LNCAP (cell line): Measurements from ENCODE around the gene SDK1.
A peak's percentile ranks its signal among the peaks of the same experiment; 100 is the strongest.

ENCODE experiments used
- CTCF ChIP-seq: fragments of 450-650 bp; IDR thresholded peaks from 2 replicates; pipeline ENCODE4 v1.5.1; 2017; ENCODE audit warnings: mild to moderate bottlenecking

SDK1 gene

GRCh38 chr7:3540456-3541220 is 239.6 kb downstream of the SDK1 start:
- no peak for TF ChIP-seq CTCF

GRCh38 chr7:3544202-3544601 is 243.2 kb downstream of the SDK1 start:
- peak; percentile 21; the same call in 1 of the 2 replicates for TF ChIP-seq CTCF

- TF ChIP-seq CTCF, result no peak
These were observed 247.8 kb downstream of the SDK1 start for GRCh38 chr7:3548815-3549214.

- TF ChIP-seq CTCF, result no peak
These were observed 248.5 kb downstream of the SDK1 start for GRCh38 chr7:3549601-3550000.

- no peak for TF ChIP-seq CTCF
These were observed 250.5 kb downstream of the SDK1 start for GRCh38 chr7:3551536-3551935.

- no peak for TF ChIP-seq CTCF
These were observed 251.4 kb downstream of the SDK1 start for GRCh38 chr7:3552499-3552898.

- no peak for TF ChIP-seq CTCF
These were observed 257.3 kb downstream of the SDK1 start for GRCh38 chr7:3558400-3558799.

- no peak for TF ChIP-seq CTCF
These were observed 258.2 kb downstream of the SDK1 start for GRCh38 chr7:3559278-3559677.
